SHP77 treated with DMSO at 0.1 percent for 48 hours (cell line): ENCODE results near the gene DPH2.

Experiments
- DNase-seq: peaks from one replicate; lab custom pipeline; 2025; lab: John Stamatoyannopoulos, UW

Gene DPH2

DNA sequence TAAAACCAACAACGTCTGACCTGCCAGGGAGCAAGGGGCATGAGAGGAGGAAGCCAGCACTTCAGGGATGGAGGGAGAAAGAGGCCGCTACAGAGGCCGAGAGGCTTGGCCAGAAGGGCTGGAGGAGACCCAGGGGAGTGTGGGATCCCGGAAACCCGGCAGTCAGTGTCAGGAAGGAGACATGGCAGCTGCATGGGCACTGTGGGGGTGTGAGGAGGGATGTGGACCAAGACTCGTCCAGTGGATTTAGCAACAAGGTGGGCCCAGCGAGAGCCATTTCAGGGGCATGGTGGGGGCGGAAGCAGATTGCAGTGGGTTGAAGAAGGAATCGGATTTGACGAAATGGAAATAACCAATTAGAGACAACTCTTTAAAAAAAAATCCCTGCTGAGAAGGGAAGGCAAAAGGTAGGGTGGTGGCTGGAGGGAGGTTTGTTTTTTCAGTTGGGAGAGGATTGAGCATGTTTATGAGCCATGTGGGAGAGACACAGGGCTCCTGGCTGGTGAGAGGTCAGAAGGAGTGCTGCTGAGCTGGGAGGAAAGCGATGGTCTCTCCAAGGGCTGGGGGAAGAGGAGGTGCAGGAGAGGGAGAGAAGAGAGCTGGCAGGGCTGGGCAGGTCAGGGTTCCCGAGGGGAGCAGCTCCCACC is 13.6 kb downstream of the DPH2 start:
- no peak for DNase-seq

GRCh38 chr1:43984855-43985254 is 15.0 kb downstream of the DPH2 start:
- no peak for DNase-seq

GRCh38 chr1:43985984-43986595 is 16.3 kb downstream of the DPH2 start:
- no peak for DNase-seq

GRCh38 chr1:43986712-43987111 is 16.9 kb downstream of the DPH2 start:
- DNase-seq: no peak

DNA sequence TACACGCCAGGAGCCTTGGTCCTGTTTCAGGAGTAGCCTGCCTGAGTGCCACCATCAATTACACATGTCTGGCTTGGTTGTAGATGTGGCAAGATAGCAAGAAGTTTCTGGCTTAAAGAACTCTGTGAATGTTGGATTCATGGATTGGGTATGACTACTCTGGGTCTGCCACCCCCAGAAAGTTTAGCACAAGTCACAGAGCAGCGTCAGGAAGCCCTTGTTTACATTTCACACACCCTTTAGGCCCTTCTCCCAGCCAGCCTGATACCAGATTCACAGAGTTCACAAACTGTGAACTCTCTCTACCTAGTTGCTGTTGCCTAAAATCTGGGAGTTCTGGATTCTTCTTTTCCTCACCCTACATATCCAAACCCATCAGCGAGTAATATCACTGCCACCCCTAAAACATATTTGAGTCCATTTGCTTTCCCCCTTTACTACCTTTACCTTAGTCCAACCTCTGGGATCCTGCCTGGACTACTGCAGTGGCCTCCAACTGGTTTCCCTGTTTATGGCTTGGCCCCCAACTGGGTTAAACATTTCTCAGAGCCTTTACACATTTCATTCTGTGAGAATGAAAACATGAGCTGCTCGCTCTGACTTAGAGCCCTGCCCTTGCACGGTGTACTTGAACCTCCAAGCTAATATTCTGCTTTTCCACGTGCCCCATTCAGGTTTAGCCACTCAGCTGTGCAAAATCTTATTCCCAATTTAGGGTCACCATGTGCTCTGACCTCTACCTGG is 17.5 kb downstream of the DPH2 start:
- no peak for DNase-seq

DNA sequence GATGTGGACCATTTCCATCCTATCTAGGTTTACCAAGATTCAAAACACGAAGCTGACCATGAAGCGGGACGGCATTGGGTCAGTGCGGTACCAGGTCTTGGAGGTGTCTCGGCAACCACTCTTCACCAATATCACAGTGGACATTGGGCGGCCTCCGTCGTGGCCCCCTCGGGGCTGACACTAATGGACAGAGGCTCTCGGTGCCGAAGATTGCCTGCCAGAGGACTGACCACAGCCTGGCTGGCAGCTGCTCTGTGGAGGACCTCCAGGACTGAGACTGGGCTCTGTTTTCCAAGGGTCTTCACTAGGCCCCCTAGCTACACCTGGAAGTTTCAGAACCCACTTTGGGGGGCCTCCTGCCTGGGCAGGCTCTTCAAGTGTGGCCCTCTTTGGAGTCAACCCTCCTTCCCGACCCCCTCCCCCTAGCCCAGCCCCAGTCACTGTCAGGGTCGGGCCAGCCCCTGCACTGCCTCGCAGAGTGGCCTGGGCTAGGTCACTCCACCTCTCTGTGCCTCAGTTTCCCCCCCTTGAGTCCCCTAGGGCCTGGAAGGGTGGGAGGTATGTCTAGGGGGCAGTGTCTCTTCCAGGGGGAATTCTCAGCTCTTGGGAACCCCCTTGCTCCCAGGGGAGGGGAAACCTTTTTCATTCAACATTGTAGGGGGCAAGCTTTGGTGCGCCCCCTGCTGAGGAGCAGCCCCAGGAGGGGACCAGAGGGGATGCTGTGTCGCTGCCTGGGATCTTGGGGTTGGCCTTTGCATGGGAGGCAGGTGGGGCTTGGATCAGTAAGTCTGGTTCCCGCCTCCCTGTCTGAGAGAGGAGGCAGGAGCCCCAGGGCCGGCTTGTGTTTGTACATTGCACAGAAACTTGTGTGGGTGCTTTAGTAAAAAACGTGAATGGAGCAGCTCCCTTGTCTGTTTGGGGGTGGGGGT is 20.7 kb downstream of the DPH2 start:
- DNase-seq: no peak

GRCh38 chr1:43991200-43991475 is 21.3 kb downstream of the DPH2 start:
- no peak for DNase-seq

DNA sequence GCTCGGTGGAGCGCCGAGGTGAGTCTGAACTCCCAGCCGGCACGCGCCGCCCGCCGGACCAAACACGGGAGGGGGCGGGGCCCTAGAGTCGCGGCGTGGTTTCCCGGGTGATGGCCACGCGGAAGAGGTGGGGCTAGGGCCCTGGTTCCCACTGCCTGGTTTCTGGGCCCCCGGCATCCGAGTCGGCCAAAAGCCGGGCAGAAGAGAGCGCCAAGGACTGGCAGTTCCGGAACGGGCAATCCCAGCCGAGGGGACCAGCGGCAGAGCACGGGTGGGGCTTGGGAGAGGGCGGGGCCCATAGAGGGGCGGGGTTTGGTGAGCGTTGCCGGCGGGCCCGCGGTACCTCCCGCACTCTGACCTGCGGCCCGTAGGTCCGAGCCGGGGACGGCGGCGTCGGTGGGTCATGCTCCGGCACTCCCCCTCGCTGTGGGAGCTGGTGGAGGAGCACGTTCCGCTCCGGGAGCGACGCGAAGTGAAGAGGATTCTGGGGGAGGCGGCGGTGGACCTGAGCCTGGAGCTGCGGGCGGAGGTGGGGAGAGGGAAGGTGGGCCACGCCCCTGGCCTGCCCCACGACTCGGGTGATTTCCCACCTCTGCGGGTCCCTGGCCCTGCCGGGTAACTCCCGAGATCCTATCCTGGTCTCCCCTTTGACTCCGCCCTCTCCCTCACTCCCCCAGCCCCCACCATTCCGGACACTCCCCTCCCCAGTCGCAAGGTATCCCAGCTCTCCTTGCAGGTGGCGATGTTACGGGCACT is 21.8 kb downstream of the DPH2 start, which contains the start of gene CCDC24:
Gene CCDC24, plus strand, starts transcription at position 124 of the 756 bp plus-strand sequence. Its CDS starts 280 bp downstream, at position 404.
- peak; percentile 19 for DNase-seq

DNA sequence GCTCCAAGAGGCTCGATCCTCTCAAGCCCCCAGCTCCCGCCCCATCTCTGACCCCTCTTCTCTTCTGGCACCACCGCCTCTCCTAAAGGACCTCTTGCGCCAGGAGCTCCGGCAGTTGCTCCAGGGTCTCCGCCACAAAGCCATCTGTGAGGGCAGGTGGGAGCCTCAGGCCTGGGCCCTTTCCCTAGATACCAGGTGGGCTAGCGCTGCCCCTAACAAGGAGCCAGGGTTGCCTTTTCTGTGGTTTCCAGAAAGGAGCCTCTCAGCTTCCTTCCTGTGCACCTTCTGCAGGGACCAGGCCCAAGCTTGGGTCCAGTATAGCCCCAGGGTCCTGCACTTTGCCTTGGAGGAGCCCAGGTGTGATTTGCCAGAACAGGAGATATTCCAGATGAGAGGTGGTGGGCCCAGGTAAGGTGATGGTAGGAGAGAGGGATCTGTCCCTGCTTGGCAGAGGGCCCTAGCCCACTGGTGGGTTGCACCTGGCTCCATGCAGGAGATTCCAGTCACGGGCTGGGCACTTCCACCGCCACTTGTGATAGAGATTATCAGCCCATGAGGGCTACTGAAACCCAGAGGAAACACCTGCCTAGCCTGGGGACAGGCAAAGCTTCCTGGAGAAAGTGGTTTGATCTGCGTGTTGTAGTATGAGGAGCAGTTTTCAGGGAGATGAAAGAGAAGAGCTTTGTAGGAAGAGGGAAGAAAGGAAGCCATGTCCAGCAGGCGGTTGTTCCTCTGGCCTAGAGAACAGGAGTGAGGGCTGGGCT is 22.6 kb downstream of the DPH2 start:
- DNase-seq: no peak

DNA sequence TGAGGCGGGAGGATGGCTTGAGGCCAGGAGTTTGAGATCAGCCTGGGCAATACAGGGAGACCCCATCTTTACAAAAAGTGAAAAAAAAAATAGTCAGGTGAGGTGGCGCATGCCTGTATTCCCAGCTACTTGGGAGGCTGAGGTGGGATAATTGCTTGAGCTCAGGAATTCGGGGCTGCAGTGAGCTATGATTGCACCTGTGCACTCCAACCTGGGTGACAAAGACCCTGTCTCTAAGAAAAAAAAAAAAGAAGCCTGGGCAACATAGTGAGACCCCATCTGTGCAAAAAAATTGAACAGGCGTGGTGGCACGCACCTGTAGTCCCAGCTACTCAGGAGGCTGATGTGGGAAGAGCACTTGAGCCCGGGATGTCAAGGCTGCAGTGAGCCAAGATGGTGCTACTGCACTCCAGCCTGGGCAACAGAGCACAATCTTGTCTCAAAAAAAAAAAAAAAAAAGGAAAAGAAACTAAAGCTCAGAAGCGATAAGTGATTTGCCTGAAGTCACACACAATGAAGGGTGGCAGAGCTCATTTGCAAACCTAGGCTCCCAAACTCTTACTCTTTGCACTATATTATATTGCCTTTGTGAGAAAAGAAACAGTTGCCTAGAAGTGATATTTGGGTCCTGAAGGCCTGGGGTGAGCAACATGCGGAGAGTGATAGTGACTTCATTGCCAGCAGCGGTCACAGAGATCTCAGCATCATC is 23.6 kb downstream of the DPH2 start:
- no peak for DNase-seq

- DNase-seq: no peak
Observed at GRCh38 chr1:43994071-43994470, 24.3 kb downstream of the DPH2 start.

DNA sequence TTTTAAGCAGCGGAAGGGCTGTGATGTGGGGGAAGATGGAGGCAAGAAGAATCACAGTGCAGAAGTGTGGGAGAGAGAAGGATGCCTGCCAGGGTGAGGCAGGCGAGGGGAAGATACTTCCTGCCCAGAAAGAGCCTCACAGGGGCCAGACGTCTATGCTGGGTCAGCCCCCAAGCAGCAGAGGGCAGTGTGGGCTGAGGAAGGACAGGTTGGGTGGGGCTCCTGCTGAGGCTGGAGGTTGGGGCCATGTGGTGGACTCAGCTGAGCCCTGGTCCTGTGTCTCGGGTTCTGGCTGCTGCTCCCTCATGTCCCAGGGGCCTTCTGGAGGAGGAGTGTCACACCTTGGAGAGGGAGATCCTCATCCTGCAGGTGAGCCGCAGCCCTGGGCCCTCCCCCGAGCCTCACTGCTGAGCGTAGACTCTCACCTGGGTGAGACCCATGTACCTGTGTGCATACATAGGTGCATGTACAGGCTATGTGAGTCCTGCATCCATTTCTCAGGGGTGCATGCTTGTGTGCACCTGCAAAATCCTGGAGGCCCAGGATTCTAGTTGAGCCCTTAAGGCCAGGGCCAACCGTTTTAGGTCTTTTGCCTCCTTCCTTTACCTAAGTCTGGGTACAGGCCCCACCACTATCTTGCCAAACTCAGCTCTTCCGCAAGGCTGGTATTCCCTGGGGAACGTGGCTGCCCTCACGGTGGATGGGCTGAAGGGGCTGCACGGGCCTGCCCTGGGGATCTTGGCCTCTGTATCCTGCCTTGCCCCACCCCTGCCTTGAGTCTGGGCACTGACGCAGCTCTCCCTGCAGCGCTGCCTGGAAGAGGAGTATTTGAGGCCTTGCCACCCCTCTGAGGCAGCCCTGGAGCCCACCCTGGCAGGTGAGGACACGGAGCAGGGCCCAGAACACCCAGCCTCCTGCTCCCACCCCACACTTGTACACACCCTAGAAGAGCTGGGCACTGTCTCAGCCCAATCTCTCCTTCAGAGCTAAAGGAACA is 25.3 kb downstream of the DPH2 start:
- DNase-seq: peak; percentile 12

- DNase-seq: no peak
Observed at GRCh38 chr1:43995984-43996732, 26.3 kb downstream of the DPH2 start.

DNA sequence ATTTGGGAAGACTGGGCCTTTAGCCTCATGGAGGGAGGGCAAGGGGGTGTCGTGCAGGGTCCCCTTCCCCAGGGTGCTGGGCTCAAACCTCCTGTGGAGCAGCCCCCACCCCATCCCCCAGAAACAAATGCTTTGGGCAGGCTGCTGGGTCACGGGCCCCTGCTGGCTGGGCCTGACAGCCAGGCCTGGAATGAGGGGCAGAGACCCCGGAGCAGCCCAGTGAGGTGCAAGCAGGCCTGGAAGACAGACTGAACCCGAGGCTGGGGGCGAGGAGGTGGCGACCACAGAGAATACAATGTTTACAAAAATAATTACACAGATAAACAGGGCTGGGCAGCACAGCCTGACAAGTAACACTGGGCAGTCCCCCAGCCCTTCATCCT is 26.9 kb downstream of the DPH2 start:
- no peak for DNase-seq

GRCh38 chr1:43997295-43997999 is 27.6 kb downstream of the DPH2 start:
- DNase-seq: peak; percentile 30

DNA sequence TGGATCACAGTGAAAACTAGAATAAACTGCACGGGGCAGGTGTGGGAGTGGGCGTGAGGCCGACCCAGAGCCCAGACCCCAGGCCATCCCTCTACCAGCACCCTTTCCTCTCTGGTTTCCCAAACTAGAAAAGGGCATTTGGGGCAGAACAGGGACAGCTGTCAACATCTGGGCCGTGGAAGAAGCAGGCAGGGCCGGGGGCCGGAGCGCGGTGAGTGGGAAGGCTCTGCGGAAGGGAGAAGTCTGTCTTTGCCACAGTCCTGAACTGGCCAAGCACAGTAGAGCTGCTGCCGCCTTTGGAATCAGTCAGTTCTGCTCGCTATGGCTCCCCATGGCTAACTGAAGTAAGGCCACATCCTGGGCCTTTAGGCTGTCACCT is 28.2 kb downstream of the DPH2 start:
- no peak for DNase-seq

GRCh38 chr1:43999455-43999854 is 29.6 kb downstream of the DPH2 start:
- no peak for DNase-seq
